ENCODE measurements around the gene TRABD2B. TPM values are rescaled to one million over a fixed set of nuclear protein-coding genes. Genes with fewer than 3 reads are reported as not detected.
A peak's percentile ranks its signal among the peaks of the same experiment; 100 is the strongest.

Gene TRABD2B
- total and polyA plus RNA-seq, 2 of the 13 experiments (the other 11 are each of a cell fraction or from before 2014, with no cell fraction given) = 0.04 TPM; not detected in 1

- TF ChIP-seq PRDM15 (CRISPR knock-in tag; IDR thresholded peaks at IDR 0.05) (no peak), SOX5 (CRISPR knock-in tag; IDR thresholded peaks at IDR 0.05; ENCODE audit: borderline replicate concordance) (peak; percentile 29; the same call in 1 of the 2 replicates), ZSCAN30 (CRISPR knock-in tag; IDR thresholded peaks at IDR 0.05) (no peak), ZNF570 (CRISPR knock-in tag; IDR thresholded peaks at IDR 0.05; ENCODE audit: borderline replicate concordance) (no peak), CEBPZ (IDR thresholded peaks at IDR 0.05; ENCODE audit: low read length) (no peak), IRF1 (CRISPR knock-in tag; IDR thresholded peaks at IDR 0.05; ENCODE audit: low read depth) (no peak), STAG1 (CRISPR knock-in tag; IDR thresholded peaks at IDR 0.05) (peak; percentile 24; the same call in 1 of the 2 replicates), ZNF232 (CRISPR knock-in tag; IDR thresholded peaks at IDR 0.05; ENCODE audit: borderline replicate concordance) (peak; percentile 69; the same call in 1 of the 2 replicates), ZC3H13 (CRISPR knock-in tag; IDR thresholded peaks at IDR 0.05) (no peak), KMT2A (CRISPR knock-in tag; IDR thresholded peaks at IDR 0.05) (no peak), MAFG (CRISPR knock-in tag; IDR thresholded peaks at IDR 0.05) (no peak), ZFAT (CRISPR knock-in tag; conservative IDR thresholded peaks at IDR 0.05) (no peak), ZNF431 (CRISPR knock-in tag; IDR thresholded peaks at IDR 0.05; ENCODE audit: borderline replicate concordance, low read depth) (no peak), ZNF790 (CRISPR knock-in tag; IDR thresholded peaks at IDR 0.05; ENCODE audit: borderline replicate concordance) (no peak), BCLAF1 (IDR thresholded peaks at IDR 0.05) (no peak), THRA (CRISPR knock-in tag; IDR thresholded peaks at IDR 0.05; ENCODE audit: borderline replicate concordance) (peak; percentile 16; the same call in 1 of the 2 replicates), JARID2 (CRISPR knock-in tag; IDR thresholded peaks at IDR 0.05; ENCODE audit: insufficient replicate concordance) (no peak)
These were observed 131.2 kb downstream of the TRABD2B start (continued) for GRCh38 chr1:47865881-47866535.
